Sigmoid colon (tissue), 7 donors: ENCODE results near the gene ZNF581. TPM values are rescaled to one million over a fixed set of nuclear protein-coding genes. Genes with fewer than 3 reads are reported as not detected.

Experiments
- DNase-seq: peaks from one replicate; pipeline ENCODE4 v3.0.0-alpha.2; 2019
- H3K27ac ChIP-seq, 4 donors: fragments of 200-600 bp; sonication (generic); one replicate each; pipeline ENCODE4 v1.5.1; 2016 to 2019; ENCODE audit warnings: mild to moderate bottlenecking in 1 of 4
- H3K27me3 ChIP-seq, 3 donors: fragments of 200-600 bp; sonication (generic); one replicate each; pipeline ENCODE4 v1.5.1; 2019; ENCODE audit warnings: mild to moderate bottlenecking in 1 of 3
- H3K36me3 ChIP-seq, 4 donors: fragments of 200-600 bp; sonication (generic); one replicate each; pipeline ENCODE4 v1.5.1; 2016 to 2019
- H3K4me1 ChIP-seq, 4 donors: fragments of 200-600 bp; sonication (generic); one replicate each; pipeline ENCODE4 v1.5.1; 2017 to 2019
- H3K4me3 ChIP-seq, 4 donors: fragments of 200-600 bp; sonication (generic); one replicate each; pipeline ENCODE4 v1.5.1; 2017 to 2019; ENCODE audit warnings: mild to moderate bottlenecking in 2 of 4, moderate library complexity in 1 of 4
- H3K9me3 ChIP-seq, 4 donors: fragments of 200-600 bp in 3 of 4; sonication (generic) in 3 of 4; one replicate each; pipeline versions ENCODE4 v1.5.1 to v1.6.1; 2013 to 2019
- EP300 ChIP-seq, 4 donors: sonication (generic); formaldehyde crosslinking; IDR thresholded peaks; one replicate each; pipeline ENCODE4 v1.6.1; 2017; ENCODE audit warnings: antibody characterized with exemption in 4 of 4
- POLR2A ChIP-seq, 2 donors: fragments of 450-650 bp; IDR thresholded peaks; one replicate each; pipeline ENCODE4 v1.6.1; 2016; ENCODE audit warnings: antibody characterized with exemption in 2 of 2, mild to moderate bottlenecking in 2 of 2, moderate library complexity in 2 of 2
- POLR2AphosphoS5 ChIP-seq, 4 donors: sonication (generic); formaldehyde crosslinking; IDR thresholded peaks; one replicate each; pipeline ENCODE4 v1.6.1; 2017; ENCODE audit warnings: antibody characterized with exemption in 4 of 4
- WGBS, 2 donors: extraction: QIAGEN DNeasy Blood & Tissue Kit; methylation state at CpG; one replicate each; pipeline ENCODE4 v1.1.7; 2013; 5-methylcytosine and 5-hydroxymethylcytosine counted together
- intact Hi-C: fragments of 100-400 bp; cut with DNase I; formaldehyde crosslinking; loops from one replicate; pipeline ENCODE4 v1.15.1; 2023
- polyA plus RNA-seq, 3 donors: library from polyadenylated mRNA; stranded (reverse); fragments of 200-250 nt; gene quantifications; one replicate each; pipeline ENCODE4 v1.2.3, GENCODE V29; 2013
- total RNA-seq, 4 donors: library from RNA; depleted of rRNA; stranded (reverse); fragments of >200 nt; gene quantifications; one replicate each; pipeline ENCODE4 v1.1.0, GENCODE V29; 2016
- TF ChIP-seq, protein P1 (sequence below), 4 experiments: fragments of 450-650 bp in 3 of 4; fragments of 200-600 bp in 1 of 4; IDR thresholded peaks; one replicate each; pipeline ENCODE4 v1.5.1; 2016 to 2019; ENCODE audit warnings: antibody characterized with exemption in 4 of 4, mild to moderate bottlenecking in 3 of 4, moderate library complexity in 2 of 4
- donor health status: healthy with polysubstance abuse.
- donor health status: Bipolar disorder and iron deficiency.
- donor health status: healthy.

ZNF581 gene
- total and polyA plus RNA-seq, 7 donors, result 17.1 to 43.2 (median 23.4) TPM

DNA sequence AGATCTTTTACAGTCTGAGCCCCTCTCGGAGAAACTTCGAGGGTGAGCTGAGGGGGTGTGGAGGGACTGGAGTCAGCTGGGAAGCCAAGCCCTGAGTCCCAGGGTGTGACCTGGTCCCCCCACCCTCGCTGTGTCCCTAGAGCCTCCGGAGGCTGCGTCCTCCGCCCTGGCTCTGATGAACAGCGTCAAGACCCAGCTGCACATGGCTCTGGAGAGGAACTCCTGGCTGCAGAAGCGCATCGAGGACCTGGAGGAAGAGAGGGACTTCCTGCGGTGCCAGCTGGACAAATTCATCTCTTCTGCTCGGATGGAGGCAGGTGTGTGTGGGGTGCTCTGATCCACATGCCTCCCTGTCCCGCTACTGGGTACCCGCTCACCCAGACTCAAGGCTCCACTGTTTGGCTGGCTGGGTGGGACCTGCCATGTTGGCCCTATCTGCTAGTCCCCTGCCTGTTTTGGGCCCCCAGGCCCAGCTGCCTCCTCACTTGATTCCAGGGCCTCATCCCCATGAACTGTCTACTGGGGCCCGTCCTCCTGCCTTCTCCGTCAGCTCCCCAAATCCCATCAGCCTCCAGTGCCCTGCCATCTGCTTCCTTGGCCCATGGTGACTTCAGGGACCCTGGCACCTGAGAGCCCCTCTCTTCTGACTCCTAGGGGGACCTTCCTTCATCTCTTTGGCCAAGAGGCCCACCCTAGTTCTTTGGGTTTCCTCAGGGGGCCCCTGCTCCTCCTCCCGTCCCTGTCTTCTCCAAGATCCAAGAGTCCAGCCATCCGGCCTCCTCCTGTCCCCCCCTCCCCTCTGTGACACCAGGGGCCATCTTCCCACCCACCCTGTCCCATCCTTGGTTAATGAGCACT lies 6.0 kb downstream of the ZNF581 start:
- WGBS, 2 donors, result 84 to 89% methylated on average over 17 of the region's 17 CpGs
- no peaks in the 10 kb centered on the region for H3K27me3 ChIP-seq
- peak overlapping the region; percentile 89 to 94 (median 92) for H3K27ac ChIP-seq
- no peak for TF ChIP-seq POLR2AphosphoS5 (IDR thresholded peaks at IDR 0.05)
- TF ChIP-seq POLR2A (IDR thresholded peaks at IDR 0.05), result no peak
- no peak for TF ChIP-seq EP300 (IDR thresholded peaks at IDR 0.05)
- TF ChIP-seq, protein P1, sequence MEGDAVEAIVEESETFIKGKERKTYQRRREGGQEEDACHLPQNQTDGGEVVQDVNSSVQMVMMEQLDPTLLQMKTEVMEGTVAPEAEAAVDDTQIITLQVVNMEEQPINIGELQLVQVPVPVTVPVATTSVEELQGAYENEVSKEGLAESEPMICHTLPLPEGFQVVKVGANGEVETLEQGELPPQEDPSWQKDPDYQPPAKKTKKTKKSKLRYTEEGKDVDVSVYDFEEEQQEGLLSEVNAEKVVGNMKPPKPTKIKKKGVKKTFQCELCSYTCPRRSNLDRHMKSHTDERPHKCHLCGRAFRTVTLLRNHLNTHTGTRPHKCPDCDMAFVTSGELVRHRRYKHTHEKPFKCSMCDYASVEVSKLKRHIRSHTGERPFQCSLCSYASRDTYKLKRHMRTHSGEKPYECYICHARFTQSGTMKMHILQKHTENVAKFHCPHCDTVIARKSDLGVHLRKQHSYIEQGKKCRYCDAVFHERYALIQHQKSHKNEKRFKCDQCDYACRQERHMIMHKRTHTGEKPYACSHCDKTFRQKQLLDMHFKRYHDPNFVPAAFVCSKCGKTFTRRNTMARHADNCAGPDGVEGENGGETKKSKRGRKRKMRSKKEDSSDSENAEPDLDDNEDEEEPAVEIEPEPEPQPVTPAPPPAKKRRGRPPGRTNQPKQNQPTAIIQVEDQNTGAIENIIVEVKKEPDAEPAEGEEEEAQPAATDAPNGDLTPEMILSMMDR (IDR thresholded peaks at IDR 0.05), result no peak
- H3K4me3 ChIP-seq, result peak overlapping the region; percentile 86 to 98 (median 90)
- H3K36me3 ChIP-seq, result peaks cover 0 to 25% (median 6%) of the 10 kb centered on the region in 4 donors
- H3K4me1 ChIP-seq, result peaks cover 0 to 52% (median 43%) of the 10 kb centered on the region in 4 donors
- H3K9me3 ChIP-seq, result no peaks in the 10 kb centered on the region
- intact Hi-C loops, result loop anchor here (10.0 kb wide), 1 partner anchor 535 kb away; the partner anchor contains the start of gene PPP1R12C
- DNase-seq, result no peak

- intact Hi-C loops, result loop anchor here (10.0 kb wide), 1 partner anchor 535 kb away; the partner anchor contains the start of gene PPP1R12C
- no peaks in the 10 kb centered on the region for H3K27me3 ChIP-seq
- peaks cover 0 to 45% (median 37%) of the 10 kb centered on the region in 4 donors for H3K4me1 ChIP-seq
- no peak overlapping the region for H3K4me3 ChIP-seq
- DNase-seq, result no peak
- 90 to 91% methylated on average over 4 of the region's 4 CpGs for WGBS, 2 donors
- H3K9me3 ChIP-seq, result no peaks in the 10 kb centered on the region
- H3K27ac ChIP-seq, result peak overlapping the region in 1 of 4 donors; percentile 94
- TF ChIP-seq POLR2A (IDR thresholded peaks at IDR 0.05) (no peak), POLR2AphosphoS5 (IDR thresholded peaks at IDR 0.05) (no peak), EP300 (IDR thresholded peaks at IDR 0.05) (no peak)
- TF ChIP-seq, protein P1 (IDR thresholded peaks at IDR 0.05), result no peak
- H3K36me3 ChIP-seq, result peaks cover 0 to 20% (median 5%) of the 10 kb centered on the region in 4 donors
Measured at GRCh38 chr19:55650126-55650557, 6.7 kb downstream of the ZNF581 start.

GRCh38 chr19:55650602-55651230 lies 7.3 kb downstream of the ZNF581 start:
- H3K4me1 ChIP-seq, result peaks cover 0 to 44% (median 38%) of the 10 kb centered on the region in 4 donors
- no peaks in the 10 kb centered on the region for H3K9me3 ChIP-seq
- peaks cover 0 to 14% (median 4%) of the 10 kb centered on the region in 4 donors for H3K36me3 ChIP-seq
- no peak for DNase-seq
- no peak for TF ChIP-seq POLR2A (IDR thresholded peaks at IDR 0.05)
- no peak for TF ChIP-seq EP300 (IDR thresholded peaks at IDR 0.05)
- TF ChIP-seq, protein P1 (IDR thresholded peaks at IDR 0.05), result no peak
- no peak for TF ChIP-seq POLR2AphosphoS5 (IDR thresholded peaks at IDR 0.05)
- 94 to 95% methylated on average over 17 of the region's 17 CpGs for WGBS, 2 donors
- no peak overlapping the region for H3K4me3 ChIP-seq
- no peak overlapping the region for H3K27ac ChIP-seq
- H3K27me3 ChIP-seq, result no peaks in the 10 kb centered on the region
- intact Hi-C loops, result loop anchor here (10.0 kb wide), 1 partner anchor 536 kb away; the partner anchor contains the start of gene PPP1R12C

DNA sequence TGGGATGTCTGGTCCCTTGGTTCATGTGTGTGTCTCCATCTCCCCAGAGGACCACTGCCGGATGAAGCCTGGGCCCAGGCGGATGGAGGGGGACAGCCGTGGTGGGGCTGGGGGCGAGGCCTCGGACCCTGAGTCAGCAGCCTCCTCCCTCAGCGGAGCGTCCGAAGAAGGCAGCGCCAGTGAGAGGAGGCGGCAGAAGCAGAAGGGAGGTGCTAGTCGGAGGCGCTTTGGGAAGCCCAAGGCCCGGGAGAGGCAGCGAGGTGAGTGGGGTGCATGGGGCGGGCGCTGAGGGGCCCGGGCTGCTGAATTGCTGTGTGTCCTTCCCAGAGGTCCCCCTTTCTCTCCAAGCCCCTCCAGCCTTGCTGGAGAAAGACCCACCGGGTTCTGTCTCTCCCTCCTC lies 7.8 kb downstream of the ZNF581 start:
- Histone ChIP-seq H3K36me3 (peaks cover 0 to 9% (median 4%) of the 10 kb centered on the region in 4 donors), H3K27me3 (no peaks in the 10 kb centered on the region), H3K27ac (no peak overlapping the region), H3K4me1 (peaks cover 0 to 49% (median 43%) of the 10 kb centered on the region in 4 donors), H3K9me3 (no peaks in the 10 kb centered on the region), H3K4me3 (no peak overlapping the region)
- intact Hi-C loops, result loop anchor here (10.0 kb wide), 1 partner anchor 536 kb away; the partner anchor contains the start of gene PPP1R12C
- 84 to 93% methylated on average over 18 of the region's 18 CpGs for WGBS, 2 donors
- TF ChIP-seq POLR2AphosphoS5 (IDR thresholded peaks at IDR 0.05) (no peak), POLR2A (IDR thresholded peaks at IDR 0.05) (no peak), EP300 (IDR thresholded peaks at IDR 0.05) (no peak)
- TF ChIP-seq, protein P1 (IDR thresholded peaks at IDR 0.05), result no peak
- DNase-seq, result no peak
